Dermis blood vessel endothelial cell (primary cell): ENCODE results near the gene RBM38. TPM values are rescaled to one million over a fixed set of nuclear protein-coding genes. Genes with fewer than 3 reads are reported as not detected.
A peak's percentile ranks its signal among the peaks of the same experiment; 100 is the strongest.

Experiments used
- DNase-seq: peaks from one replicate; pipeline ENCODE4 v3.0.0; 2010
- total RNA-seq: library from RNA; depleted of rRNA; stranded (reverse); fragments of >200 nt; gene quantifications from 2 replicates; pipeline ENCODE4 v1.2.3, GENCODE V29; 2014

RBM38 gene
- total RNA-seq, 1 donor from 2014 or later, result 13.8 TPM

GRCh38 chr20:57374931-57375651 lies 16.1 kb upstream of the RBM38 start:
- no peak for DNase-seq

GRCh38 chr20:57375652-57376230 lies 15.5 kb upstream of the RBM38 start:
- no peak for DNase-seq

- DNase-seq, result no peak
Measured at GRCh38 chr20:57377350-57377749, 13.8 kb upstream of the RBM38 start.

GRCh38 chr20:57378107-57378506 lies 13.1 kb upstream of the RBM38 start:
- no peak for DNase-seq

- no peak for DNase-seq
Measured at GRCh38 chr20:57378646-57379262, 12.4 kb upstream of the RBM38 start.

- DNase-seq, result no peak
Measured at GRCh38 chr20:57379263-57379647, 11.9 kb upstream of the RBM38 start.

- DNase-seq, result no peak
Measured at GRCh38 chr20:57380081-57380750, 11.0 kb upstream of the RBM38 start.

GRCh38 chr20:57381596-57382503 lies 9.3 kb upstream of the RBM38 start:
- peak; percentile 86 for DNase-seq

- no peak for DNase-seq
Measured at GRCh38 chr20:57382516-57382915, 8.7 kb upstream of the RBM38 start.

GRCh38 chr20:57383447-57384347 lies 7.5 kb upstream of the RBM38 start:
- no peak for DNase-seq

- DNase-seq, result no peak
Measured at GRCh38 chr20:57384486-57384885, 6.7 kb upstream of the RBM38 start.

- no peak for DNase-seq
Measured at GRCh38 chr20:57384953-57385761, 6.0 kb upstream of the RBM38 start.

GRCh38 chr20:57385940-57386339 lies 5.3 kb upstream of the RBM38 start:
- DNase-seq, result no peak

- DNase-seq, result no peak
Measured at GRCh38 chr20:57386762-57387161, 4.4 kb upstream of the RBM38 start.

GRCh38 chr20:57387463-57387862 lies 3.7 kb upstream of the RBM38 start:
- no peak for DNase-seq

GRCh38 chr20:57387945-57388371 lies 3.2 kb upstream of the RBM38 start:
- no peak for DNase-seq

GRCh38 chr20:57388953-57389694 lies 2.1 kb upstream of the RBM38 start:
- DNase-seq, result peak; percentile 61

GRCh38 chr20:57389695-57390603 lies 1.2 kb upstream of the RBM38 start:
- DNase-seq, result no peak
